GM18505 (cell line): Measurements from ENCODE around the gene MPND.

Experiments
- ATAC-seq: cut with Tn5 transposase; IDR thresholded peaks from one replicate; pipeline ENCODE4 v1.9.1; 2021; ENCODE audit not compliant: unreplicated experiment
- POLR2A ChIP-seq: IDR thresholded peaks from 4 replicates; pipeline ENCODE4 v1.6.1; 2011; ENCODE audit warnings: borderline replicate concordance; ENCODE audit not compliant: insufficient read depth, insufficient read length; ENCODE audit errors: extremely low read depth

The MPND gene

GRCh38 chr19:4350111-4350510 lies 6.7 kb downstream of the MPND start:
- ATAC-seq, result no peak

GRCh38 chr19:4350726-4351125 lies 7.4 kb downstream of the MPND start:
- TF ChIP-seq POLR2A, result no peak
- ATAC-seq, result no peak

More at GRCh38 chr19:4350111-4350510, 6.7 kb downstream of the MPND start:
- no peak for TF ChIP-seq POLR2A

DNA sequence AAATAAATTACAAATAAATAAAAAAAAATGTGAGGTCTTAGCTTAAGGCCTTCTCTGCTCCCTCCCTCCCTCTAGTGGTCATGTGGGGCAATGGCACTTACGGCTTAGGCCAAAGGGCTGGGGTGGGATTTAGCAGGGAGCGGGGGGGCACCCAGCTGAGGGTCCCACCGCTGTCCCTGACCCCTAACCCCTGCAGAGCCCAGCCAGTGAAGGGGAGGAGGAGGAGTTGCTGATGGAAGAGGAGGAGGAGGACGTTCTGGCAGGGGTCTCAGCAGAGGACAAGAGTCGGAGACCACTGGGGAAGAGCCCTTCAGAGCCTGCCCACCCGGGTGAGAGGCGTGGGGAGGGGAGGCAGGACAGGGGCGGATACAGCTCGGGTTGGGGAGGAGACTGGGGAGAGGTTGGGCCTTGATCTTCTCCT lies 9.3 kb downstream of the MPND start:
- no peak for ATAC-seq
- no peak for TF ChIP-seq POLR2A

GRCh38 chr19:4354282-4354681 lies 10.9 kb downstream of the MPND start:
- ATAC-seq, result no peak
- TF ChIP-seq POLR2A, result no peak

DNA sequence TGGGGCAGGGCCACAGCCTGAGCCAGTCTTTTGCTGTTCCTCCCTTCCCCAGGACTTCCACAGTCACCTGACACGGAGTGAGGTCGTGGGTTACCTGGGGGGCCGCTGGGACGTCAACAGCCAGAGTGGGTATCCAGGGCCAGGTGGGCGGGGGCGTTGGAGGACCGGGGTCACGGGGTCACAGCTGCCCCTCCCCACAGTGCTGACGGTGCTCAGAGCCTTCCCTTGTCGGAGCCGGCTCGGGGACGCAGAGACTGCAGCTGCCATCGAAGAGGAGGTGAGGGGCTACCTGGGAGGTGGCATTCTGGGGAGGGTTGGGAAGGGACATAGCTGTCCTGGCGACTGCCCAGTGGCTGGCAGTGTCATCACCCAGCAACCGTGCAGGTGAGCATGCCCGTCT lies 11.5 kb downstream of the MPND start:
- no peak for ATAC-seq
- TF ChIP-seq POLR2A, result no peak

DNA sequence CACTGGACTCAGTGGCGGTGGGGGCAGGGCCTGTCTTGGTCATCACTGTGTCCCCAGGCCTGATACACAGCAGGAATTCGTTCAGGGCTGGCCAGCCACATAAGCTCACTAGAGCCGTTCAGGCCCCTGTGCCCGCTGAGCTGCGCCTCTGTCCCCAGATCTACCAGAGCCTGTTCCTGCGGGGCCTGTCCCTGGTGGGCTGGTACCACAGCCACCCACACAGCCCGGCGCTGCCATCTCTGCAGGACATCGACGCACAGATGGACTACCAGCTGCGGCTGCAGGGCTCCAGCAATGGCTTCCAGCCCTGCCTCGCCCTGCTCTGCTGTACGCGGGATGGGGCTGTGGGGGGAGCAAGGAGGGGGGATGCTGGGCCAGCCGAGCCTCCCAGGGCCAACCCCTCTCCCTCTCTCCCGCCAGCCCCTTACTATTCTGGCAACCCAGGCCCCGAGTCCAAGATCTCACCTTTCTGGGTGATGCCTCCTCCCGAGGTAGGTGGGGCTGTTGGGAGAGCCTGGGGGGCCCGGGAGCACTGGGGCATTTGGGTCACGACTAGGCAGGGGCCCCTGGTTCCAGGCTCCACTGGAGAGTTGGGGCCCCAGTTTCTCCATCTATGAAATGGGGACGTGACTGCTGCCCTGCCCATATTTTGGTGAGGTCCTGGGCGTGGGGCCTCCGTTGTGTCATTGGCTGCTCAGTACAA lies 13.9 kb downstream of the MPND start:
- no peak for TF ChIP-seq POLR2A
- ATAC-seq, result no peak

GRCh38 chr19:4357921-4358326 lies 14.6 kb downstream of the MPND start:
- ATAC-seq, result no peak
- TF ChIP-seq POLR2A, result peak; percentile 0

- no peak for ATAC-seq
- TF ChIP-seq POLR2A, result peak; percentile 33
These were observed 15.6 kb downstream of the MPND start for GRCh38 chr19:4358709-4359626.

DNA sequence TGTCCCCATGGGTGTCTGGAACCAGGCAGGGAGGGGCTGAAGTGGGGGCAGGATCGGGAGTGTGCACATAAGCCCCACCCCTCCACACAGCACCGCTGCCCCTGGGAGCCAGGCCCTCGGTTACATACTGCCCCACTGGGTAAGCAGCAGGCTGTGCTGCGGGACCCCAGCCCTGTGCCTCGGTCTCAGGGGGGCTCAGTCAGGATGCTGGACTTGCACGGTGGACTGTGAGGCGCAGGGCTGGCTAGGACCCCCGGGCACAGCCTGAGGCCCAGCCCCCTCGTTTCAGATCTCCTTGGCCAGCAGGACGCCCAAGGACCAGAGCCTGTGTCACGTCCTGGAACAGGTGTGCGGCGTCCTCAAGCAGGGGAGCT lies 16.3 kb downstream of the MPND start:
- ATAC-seq, result no peak
- no peak for TF ChIP-seq POLR2A

DNA sequence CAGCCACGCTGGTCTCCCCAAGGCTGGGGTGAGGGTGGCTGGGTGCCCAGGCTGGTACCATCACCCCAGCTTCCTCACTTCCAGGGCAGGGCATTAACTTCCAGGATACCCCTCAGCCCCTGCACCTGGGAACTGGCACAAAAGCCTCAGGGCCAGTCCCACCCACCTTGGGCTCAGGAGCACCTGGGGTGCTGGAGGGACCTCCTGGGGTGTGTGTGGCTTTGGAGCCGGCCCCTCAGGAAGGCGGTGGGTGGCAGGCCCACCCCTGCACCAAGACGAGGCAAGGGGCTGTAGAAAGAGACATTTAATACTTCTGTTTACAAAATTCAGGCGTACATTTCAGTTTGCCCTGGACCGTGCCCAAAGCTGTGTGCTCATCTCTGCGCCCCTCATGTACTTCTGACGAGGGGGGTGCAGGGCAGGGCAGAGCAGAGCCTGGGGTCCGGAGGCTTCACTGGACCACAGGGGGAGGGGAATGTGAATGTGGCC lies 16.8 kb downstream of the MPND start:
- TF ChIP-seq POLR2A, result no peak
- ATAC-seq, result no peak

DNA sequence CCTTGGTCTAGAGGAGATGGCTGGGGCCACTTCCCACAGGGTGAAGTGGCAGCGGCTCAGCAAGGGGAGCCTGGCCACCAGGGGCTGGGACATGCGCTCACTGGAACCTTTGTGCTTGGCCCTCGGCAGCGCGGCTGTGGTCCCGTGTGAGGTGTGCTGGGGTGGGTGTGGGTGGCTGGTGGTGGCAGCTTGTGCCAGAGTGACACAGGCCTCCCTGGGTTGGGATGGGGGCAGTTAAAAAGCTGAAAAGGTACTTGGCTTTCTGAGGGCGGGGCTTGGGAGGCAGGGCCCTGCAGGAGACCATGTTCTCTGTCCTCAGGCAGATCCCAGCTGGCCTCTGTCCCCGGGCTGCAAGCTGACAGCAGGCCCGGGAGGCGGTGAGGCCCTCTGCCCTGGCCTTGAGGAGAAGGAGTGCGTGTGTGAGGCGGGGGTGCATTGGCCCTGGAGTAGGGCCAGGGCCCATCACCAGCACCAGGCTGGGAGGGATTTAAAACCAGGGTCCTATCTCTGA lies 17.3 kb downstream of the MPND start:
- TF ChIP-seq POLR2A, result no peak
- ATAC-seq, result no peak

DNA sequence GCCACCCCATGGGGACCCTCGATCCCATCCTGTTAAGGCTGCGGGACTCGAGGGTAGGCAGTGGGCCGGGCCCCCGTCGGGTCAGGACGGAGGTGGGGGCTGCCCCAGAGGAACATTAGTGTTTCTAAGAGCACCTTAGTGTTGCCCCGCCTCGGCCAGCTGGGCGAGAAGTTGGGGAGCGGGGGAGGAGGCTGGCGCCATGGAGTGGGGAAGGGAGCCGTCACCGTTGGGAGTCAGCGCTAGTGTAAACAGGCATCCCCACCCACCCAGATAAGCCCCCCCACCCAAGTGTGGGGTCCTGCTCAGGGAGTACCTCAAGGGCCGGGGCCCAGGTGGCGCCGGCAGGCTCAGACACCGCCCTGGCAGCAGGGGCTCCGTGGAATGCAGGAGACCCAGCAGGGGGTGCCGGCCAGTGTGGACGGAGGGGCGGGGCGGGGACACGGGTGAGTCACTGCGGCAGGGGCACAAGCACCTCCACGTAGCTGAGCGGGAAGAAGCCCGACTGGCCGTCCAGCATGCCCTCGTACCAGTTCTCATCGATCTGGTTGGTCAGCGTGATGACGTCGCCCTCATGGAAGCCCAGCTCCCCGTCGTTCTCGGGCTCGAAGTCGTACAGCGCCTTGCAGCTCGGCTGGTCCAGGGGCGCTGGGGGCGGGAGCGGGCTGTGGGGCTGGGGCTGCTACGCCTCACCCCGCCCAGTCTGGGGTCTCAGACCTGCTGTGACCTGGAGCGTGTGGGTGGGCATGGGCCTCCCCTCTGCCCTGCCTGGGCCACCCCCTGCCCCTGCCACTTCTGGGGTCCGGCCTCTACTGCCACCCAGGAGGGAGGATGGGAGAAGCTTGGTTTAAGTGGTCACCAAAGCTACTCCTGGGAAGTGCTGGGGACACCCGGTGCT lies 18.0 kb downstream of the MPND start:
- ATAC-seq, result no peak
- TF ChIP-seq POLR2A, result peak; percentile 14
